Heart left ventricle (tissue), 13 donors: ENCODE results near the gene SIM2.

Experiments used
- CTCF ChIP-seq, 12 donors: fragments of 200-600 bp; sonication (generic) in 4 of 12; IDR thresholded peaks; one replicate each; pipeline versions ENCODE4 v1.5.0 to v1.8.0; 2018 to 2022; ENCODE audit warnings: antibody characterized with exemption in 12 of 12, mild to moderate bottlenecking in 5 of 12
- POLR2A ChIP-seq, 2 donors: fragments of 450-650 bp; IDR thresholded peaks; one replicate each; pipeline ENCODE4 v1.6.1; 2017; ENCODE audit warnings: antibody characterized with exemption in 2 of 2, mild to moderate bottlenecking in 2 of 2, moderate library complexity in 2 of 2
- donor health status: ischemic (EF 13 %, LVEDD 7.1; RV severe dilation, severe dysfunction).
- donor health status: DM: no; HTN: yes; CAD: no.
- donor health status: DM: no; HTN: no; CAD: no.
- donor health status: ischemic (EF 25% LVEDD 6.9; RV normal size, moderate dysfunction).
- donor health status: ischemic (EF 25% LVEDD 5.7; RV mildly dilated, moderate dysfunction).
- donor health status: ischemic (EF 35%, LVEDD 5.7; RV mildly dilated, moderate dysfunction).
- donor health status: nonischemic (EF 11% LVEDD 7.7; RV severe dilation, severe dysfunction).
- donor health status: DM: yes; HTN: yes; CAD: no.
- donor health status: PGD.
- donor health status: ischemic (EF 29% LVEDD 5.4; RV normal size, mild dysfunction).
- donor health status: nonischemic (EF 23%, LVEDD 6.1; RV moderate dilation, normal function).

- TF ChIP-seq CTCF (IDR thresholded peaks at IDR 0.05) (no peak), POLR2A (IDR thresholded peaks at IDR 0.05) (no peak)
Observed at GRCh38 chr21:36725793-36726386, 27.0 kb downstream of the SIM2 start.
